HCT116 (cell line): ENCODE data around the gene BAIAP2. TPM values are rescaled to one million over a fixed set of nuclear protein-coding genes. Genes with fewer than 3 reads are reported as not detected.

Source experiments
- ATAC-seq: fragments of 200-7000 bp; cut with Tn5 transposase; 2 replicates; pipeline ENCODE4 v1.9.1; 2020; ENCODE audit warnings: mild to moderate bottlenecking, moderate library complexity
- BruUV-seq: library from RNA; stranded (reverse); fragments of 400-500 nt; replicated peaks from 2 replicates; lab custom pipeline; 2021; lab: Mats Ljungman, UMichigan
- CTCF ChIA-PET: fragments of 300-600 bp; sonication (Branson Sonifier 250); formaldehyde crosslinking; loops from one replicate; lab custom pipeline; 2021; ENCODE audit warnings: antibody characterized with exemption; lab: Charles Lee
- POLR2A ChIA-PET: fragments of 300-600, 350-600 bp; sonication (Branson Sonifier 250); formaldehyde crosslinking; loops from one replicate; lab custom pipeline; 2021; ENCODE audit warnings: antibody characterized with exemption; lab: Charles Lee
- RAD21 ChIA-PET, 2 experiments: fragments of 300-600 bp; sonication (Branson Sonifier 250); formaldehyde crosslinking; loops; one replicate each; lab custom pipeline; 2023; ENCODE audit warnings: low total read pairs in 2 of 2; ENCODE audit not compliant: uncharacterized antibody in 2 of 2, unreplicated experiment in 2 of 2, low non-redundant PET in 1 of 2; lab: Charles Lee
- DNase-seq: peaks from one replicate; pipeline ENCODE4 v3.0.0-alpha.2; 2010; ENCODE audit warnings: low read depth, low spot score
- H2AFZ ChIP-seq: fragments of 200-600 bp; shearing (Covaris generic), sonication (generic); 2 replicates; pipeline ENCODE4 v1.6.1; 2017; ENCODE audit warnings: low read depth, mixed run types, mixed read lengths, antibody characterized with exemption, low read length; ENCODE audit not compliant: poor library complexity, severe bottlenecking
- H3K27ac ChIP-seq: 2 replicates; pipeline ENCODE4 v1.5.1; 2012; ENCODE audit warnings: low read depth, low read length
- H3K27me3 ChIP-seq: fragments of 200-600 bp; sonication (generic); 2 replicates; pipeline ENCODE4 v1.6.1; 2016; ENCODE audit warnings: mixed run types, low read length, mixed read lengths; ENCODE audit not compliant: insufficient read depth
- H3K36me3 ChIP-seq, 2 experiments: fragments of 200-500 bp in 1 of 2; fragments of 200-600 bp in 1 of 2; sonication (Bioruptor generic) in 1 of 2; sonication (generic) in 1 of 2; 2 replicates each; pipeline versions ENCODE4 v1.5.1 to v1.6.1; 2014 to 2016; ENCODE audit warnings: low read length in 2 of 2, inconsistent platforms in 1 of 2, mixed read lengths in 1 of 2, mixed run types in 1 of 2; ENCODE audit not compliant: insufficient read depth in 2 of 2, control insufficient read depth in 1 of 2
- H3K4me1 ChIP-seq, 2 experiments: fragments of 200-600 bp in 1 of 2; sonication (generic) in 1 of 2; 2 replicates each; pipeline versions ENCODE4 v1.5.1 to v1.6.1; 2012 to 2017; ENCODE audit warnings: low read length in 2 of 2, inconsistent platforms in 1 of 2, mild to moderate bottlenecking in 1 of 2, mixed read lengths in 1 of 2, mixed run types in 1 of 2, moderate library complexity in 1 of 2; ENCODE audit not compliant: insufficient read depth in 2 of 2, control insufficient read depth in 1 of 2
- H3K4me2 ChIP-seq: fragments of 200-600 bp; sonication (generic); 2 replicates; pipeline ENCODE4 v1.6.1; 2017; ENCODE audit warnings: mixed run types, low read length, mixed read lengths
- H3K4me3 ChIP-seq, 2 experiments: fragments of 200-600 bp in 1 of 2; sonication (generic) in 1 of 2; replicated peaks in 1 of 2; 2 replicates each; pipeline ENCODE4 v1.5.1; 2011 to 2016; ENCODE audit warnings: low read length in 2 of 2, control low read depth in 1 of 2, low read depth in 1 of 2, mild to moderate bottlenecking in 1 of 2, mixed read lengths in 1 of 2, mixed run types in 1 of 2
- H3K79me2 ChIP-seq: fragments of 200-600 bp; sonication (generic); 2 replicates; pipeline ENCODE4 v1.6.1; 2017; ENCODE audit warnings: mild to moderate bottlenecking, mixed run types, low read length, moderate library complexity, mixed read lengths; ENCODE audit not compliant: insufficient read depth
- H3K9ac ChIP-seq: fragments of 200-600 bp; sonication (generic); 2 replicates; pipeline ENCODE4 v1.6.1; 2016; ENCODE audit warnings: low read length, mixed read lengths
- H3K9me2 ChIP-seq: fragments of 200-600 bp; sonication (generic), shearing (Covaris generic); 2 replicates; pipeline ENCODE4 v1.6.1; 2017; ENCODE audit warnings: mixed run types, mild to moderate bottlenecking, moderate library complexity; ENCODE audit not compliant: insufficient read depth
- H3K9me3 ChIP-seq, 2 experiments: fragments of 200-500 bp in 1 of 2; fragments of 200-600 bp in 1 of 2; sonication (Bioruptor generic) in 1 of 2; sonication (generic) in 1 of 2; 2 replicates each; pipeline ENCODE4 v1.6.1; 2014 to 2017; ENCODE audit warnings: low read length in 2 of 2, mixed read lengths in 2 of 2, inconsistent platforms in 1 of 2, low read depth in 1 of 2, mild to moderate bottlenecking in 1 of 2, mixed run types in 1 of 2, moderate library complexity in 1 of 2; ENCODE audit not compliant: control insufficient read depth in 1 of 2, insufficient read depth in 1 of 2
- H4K20me1 ChIP-seq: fragments of 200-600 bp; sonication (generic), shearing (Covaris generic); 2 replicates; pipeline ENCODE4 v1.6.1; 2017; ENCODE audit warnings: mixed run types, mild to moderate bottlenecking, moderate library complexity; ENCODE audit not compliant: insufficient read depth
- EZH2 ChIP-seq: fragments of 200-600 bp; sonication (generic); IDR thresholded peaks from 2 replicates; pipeline ENCODE4 v1.6.1; 2017; ENCODE audit warnings: antibody characterized with exemption, mixed run types
- FOSL1 ChIP-seq: IDR thresholded peaks from 2 replicates; pipeline ENCODE4 v1.6.1; 2012; ENCODE audit warnings: low read depth
- POLR2A ChIP-seq: IDR thresholded peaks from 2 replicates; pipeline ENCODE4 v1.7.0; 2011; ENCODE audit warnings: borderline replicate concordance; ENCODE audit not compliant: insufficient read depth, insufficient read length; ENCODE audit errors: extremely low read depth
- RAD21 ChIP-seq: IDR thresholded peaks from 2 replicates; pipeline ENCODE4 v1.6.1; 2012; ENCODE audit warnings: low read depth, mild to moderate bottlenecking
- SIN3A ChIP-seq: IDR thresholded peaks from 2 replicates; pipeline ENCODE4 v1.6.1; 2012; ENCODE audit warnings: low read depth
- SP1 ChIP-seq: IDR thresholded peaks from 2 replicates; pipeline ENCODE4 v1.6.1; 2012; ENCODE audit warnings: low read depth
- SRF ChIP-seq: IDR thresholded peaks from 2 replicates; pipeline ENCODE4 v1.6.1; 2012; ENCODE audit warnings: low read depth
- TCF7L2 ChIP-seq: IDR thresholded peaks from 2 replicates; pipeline ENCODE4 v1.7.0; 2011; ENCODE audit warnings: borderline replicate concordance, inconsistent platforms; ENCODE audit not compliant: insufficient read depth, insufficient read length; ENCODE audit errors: extremely low read depth
- YY1 ChIP-seq: IDR thresholded peaks from 2 replicates; pipeline ENCODE4 v1.6.1; 2011; ENCODE audit warnings: low read length, low read depth, moderate library complexity, mild to moderate bottlenecking; ENCODE audit not compliant: insufficient replicate concordance; ENCODE audit errors: extremely low read depth
- ZFX ChIP-seq: fragments of 450-650 bp; IDR thresholded peaks from 2 replicates; pipeline ENCODE4 v1.6.1; 2017
- intact Hi-C: fragments of 100-400 bp; cut with micrococcal nuclease; formaldehyde crosslinking; loops from 2 replicates; pipeline ENCODE4 v1.10.0; 2022
- total RNA-seq: library from RNA; stranded (reverse); gene quantifications from one replicate; pipeline ENCODE4 v1.2.1, GENCODE V29; 2021; ENCODE audit not compliant: unreplicated experiment
- TF ChIP-seq, protein P1 (sequence below): IDR thresholded peaks from 2 replicates; pipeline ENCODE4 v1.6.1; 2011; ENCODE audit warnings: mild to moderate bottlenecking, low read length, moderate library complexity; ENCODE audit not compliant: insufficient replicate concordance; ENCODE audit errors: extremely low read depth
- TF ChIP-seq, protein P2 (sequence below), 3 experiments: fragments of 200-600 bp in 1 of 3; sonication (generic) in 1 of 3; IDR thresholded peaks in 2 of 3; conservative IDR thresholded peaks in 1 of 3; 2 replicates each; pipeline ENCODE4 v1.5.1; 2012 to 2017; ENCODE audit warnings: low read depth in 2 of 3, low read length in 2 of 3, antibody characterized with exemption in 1 of 3, borderline replicate concordance in 1 of 3, control low read depth in 1 of 3, mild to moderate bottlenecking in 1 of 3, mixed read lengths in 1 of 3, mixed run types in 1 of 3, moderate library complexity in 1 of 3; ENCODE audit not compliant: insufficient read depth in 1 of 3

BAIAP2 gene
- total RNA-seq, 1 experiment from 2014 or later = 105 TPM

DNA sequence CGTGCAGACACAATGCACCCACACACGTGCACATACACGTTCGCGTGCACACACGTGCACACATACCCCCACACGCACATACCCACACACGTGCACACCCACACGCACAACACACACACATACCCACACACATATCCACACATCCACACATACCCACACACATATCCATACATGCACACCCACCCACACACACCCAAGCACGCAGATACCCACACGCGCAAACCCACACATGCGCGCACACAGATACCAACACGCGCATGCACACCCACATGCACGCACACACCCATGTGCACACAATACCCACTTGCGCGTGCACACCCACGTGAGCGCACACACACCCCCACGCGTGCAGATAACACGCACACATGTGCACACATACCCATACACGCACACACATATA, 103.5 kb downstream of the BAIAP2 start:
- TF ChIP-seq YY1 (no peak), EZH2 (no peak), POLR2A (no peak), SRF (no peak), RAD21 (no peak), SP1 (no peak), SIN3A (no peak), TCF7L2 (no peak), FOSL1 (no peak), ZFX (no peak)
- TF ChIP-seq, protein P1, sequence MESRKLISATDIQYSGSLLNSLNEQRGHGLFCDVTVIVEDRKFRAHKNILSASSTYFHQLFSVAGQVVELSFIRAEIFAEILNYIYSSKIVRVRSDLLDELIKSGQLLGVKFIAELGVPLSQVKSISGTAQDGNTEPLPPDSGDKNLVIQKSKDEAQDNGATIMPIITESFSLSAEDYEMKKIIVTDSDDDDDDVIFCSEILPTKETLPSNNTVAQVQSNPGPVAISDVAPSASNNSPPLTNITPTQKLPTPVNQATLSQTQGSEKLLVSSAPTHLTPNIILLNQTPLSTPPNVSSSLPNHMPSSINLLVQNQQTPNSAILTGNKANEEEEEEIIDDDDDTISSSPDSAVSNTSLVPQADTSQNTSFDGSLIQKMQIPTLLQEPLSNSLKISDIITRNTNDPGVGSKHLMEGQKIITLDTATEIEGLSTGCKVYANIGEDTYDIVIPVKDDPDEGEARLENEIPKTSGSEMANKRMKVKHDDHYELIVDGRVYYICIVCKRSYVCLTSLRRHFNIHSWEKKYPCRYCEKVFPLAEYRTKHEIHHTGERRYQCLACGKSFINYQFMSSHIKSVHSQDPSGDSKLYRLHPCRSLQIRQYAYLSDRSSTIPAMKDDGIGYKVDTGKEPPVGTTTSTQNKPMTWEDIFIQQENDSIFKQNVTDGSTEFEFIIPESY = no peak
- TF ChIP-seq, protein P2, sequence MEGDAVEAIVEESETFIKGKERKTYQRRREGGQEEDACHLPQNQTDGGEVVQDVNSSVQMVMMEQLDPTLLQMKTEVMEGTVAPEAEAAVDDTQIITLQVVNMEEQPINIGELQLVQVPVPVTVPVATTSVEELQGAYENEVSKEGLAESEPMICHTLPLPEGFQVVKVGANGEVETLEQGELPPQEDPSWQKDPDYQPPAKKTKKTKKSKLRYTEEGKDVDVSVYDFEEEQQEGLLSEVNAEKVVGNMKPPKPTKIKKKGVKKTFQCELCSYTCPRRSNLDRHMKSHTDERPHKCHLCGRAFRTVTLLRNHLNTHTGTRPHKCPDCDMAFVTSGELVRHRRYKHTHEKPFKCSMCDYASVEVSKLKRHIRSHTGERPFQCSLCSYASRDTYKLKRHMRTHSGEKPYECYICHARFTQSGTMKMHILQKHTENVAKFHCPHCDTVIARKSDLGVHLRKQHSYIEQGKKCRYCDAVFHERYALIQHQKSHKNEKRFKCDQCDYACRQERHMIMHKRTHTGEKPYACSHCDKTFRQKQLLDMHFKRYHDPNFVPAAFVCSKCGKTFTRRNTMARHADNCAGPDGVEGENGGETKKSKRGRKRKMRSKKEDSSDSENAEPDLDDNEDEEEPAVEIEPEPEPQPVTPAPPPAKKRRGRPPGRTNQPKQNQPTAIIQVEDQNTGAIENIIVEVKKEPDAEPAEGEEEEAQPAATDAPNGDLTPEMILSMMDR (IDR thresholded peaks at IDR 0.05 in 2 of 3, conservative IDR thresholded peaks at IDR 0.05 in 1 of 3; ENCODE audit: borderline replicate concordance in 1 of 3, insufficient read depth in 1 of 3, low read depth in 2 of 3, low read length in 2 of 3) = no peak
- TF ChIP-seq, all 23 proteins: peak for 0
- Histone ChIP-seq H3K9ac (no peak overlapping the region), H3K79me2 (no peaks in the 10 kb centered on the region), H2AFZ (no peak overlapping the region), H3K4me3 (no peak overlapping the region), H3K27ac (no peak overlapping the region), H3K27me3 (no peaks in the 10 kb centered on the region), H4K20me1 (no peaks in the 10 kb centered on the region), H3K36me3 (no peaks in the 10 kb centered on the region), H3K4me2 (no peak overlapping the region), H3K9me2 (no peaks in the 10 kb centered on the region), H3K9me3 (no peaks in the 10 kb centered on the region; a peak in 1 of 4 replicates), H3K4me1 (peaks cover 6 to 15% of the 10 kb centered on the region in 2 experiments; a peak in 3 of 4 replicates)
- intact Hi-C loops = no loop called here
- RAD21 ChIA-PET = no interaction called here
- CTCF ChIA-PET = no interaction called here
- no peak for ATAC-seq
- DNase-seq = no peak
- POLR2A ChIA-PET = no interaction called here
- no TSS peak for BruUV-seq
